Panc1 (cell line): ENCODE results near the gene TM7SF3. TPM values are rescaled to one million over a fixed set of nuclear protein-coding genes. Genes with fewer than 3 reads are reported as not detected.

Experiments used
- ATAC-seq: fragments of 200-7000 bp; cut with Tn5 transposase; 2 replicates; pipeline ENCODE4 v1.9.1; 2020; ENCODE audit warnings: mild to moderate bottlenecking, moderate library complexity
- BruUV-seq: library from RNA; stranded (reverse); fragments of 400-500 nt; replicated peaks from 2 replicates; lab custom pipeline; 2021; lab: Mats Ljungman, UMichigan
- CTCF ChIA-PET: fragments of 300-600 bp; sonication (Branson Sonifier 250); formaldehyde crosslinking; loops from one replicate; lab custom pipeline; 2022; ENCODE audit warnings: antibody characterized with exemption; lab: Charles Lee
- POLR2A ChIA-PET: fragments of 300-600 bp; sonication (Branson Sonifier 250); formaldehyde crosslinking; loops from one replicate; lab custom pipeline; 2022; ENCODE audit warnings: antibody characterized with exemption; lab: Charles Lee
- DNase-seq: peaks from one replicate; pipeline ENCODE4 v3.0.0-alpha.2; 2010; ENCODE audit warnings: low read depth, low spot score
- H3K27ac ChIP-seq: 2 replicates; pipeline ENCODE4 v1.5.1; 2011; ENCODE audit warnings: mild to moderate bottlenecking, low read length, inconsistent platforms
- H3K27me3 ChIP-seq: fragments of 200-500 bp; sonication (Bioruptor generic); 2 replicates; pipeline ENCODE4 v1.6.0; 2014; ENCODE audit warnings: low read length, inconsistent platforms; ENCODE audit not compliant: control insufficient read depth, insufficient read depth
- H3K36me3 ChIP-seq: fragments of 200-500 bp; sonication (Bioruptor generic); 2 replicates; pipeline ENCODE4 v1.5.1; 2014; ENCODE audit warnings: inconsistent platforms, mild to moderate bottlenecking, low read length, moderate library complexity; ENCODE audit not compliant: control insufficient read depth, insufficient read depth
- H3K4me1 ChIP-seq: 2 replicates; pipeline ENCODE4 v1.5.1; 2011; ENCODE audit warnings: inconsistent platforms, mild to moderate bottlenecking, low read length, moderate library complexity; ENCODE audit not compliant: control insufficient read depth, insufficient read depth
- H3K4me3 ChIP-seq, 2 experiments: 2 replicates each; pipeline ENCODE4 v1.5.1; 2011 to 2012; ENCODE audit warnings: low read depth in 2 of 2, low read length in 2 of 2, mild to moderate bottlenecking in 2 of 2, inconsistent platforms in 1 of 2, moderate library complexity in 1 of 2
- H3K9me3 ChIP-seq: fragments of 200-500 bp; sonication (Bioruptor generic); 2 replicates; pipeline ENCODE4 v1.5.1; 2014; ENCODE audit warnings: low read depth, mild to moderate bottlenecking, inconsistent platforms, low read length, moderate library complexity; ENCODE audit not compliant: control insufficient read depth, insufficient read depth
- CTCF ChIP-seq: fragments of 450-650 bp; IDR thresholded peaks from 2 replicates; pipeline ENCODE4 v1.5.1; 2017; ENCODE audit warnings: mild to moderate bottlenecking
- POLR2AphosphoS5 ChIP-seq: IDR thresholded peaks from 2 replicates; pipeline ENCODE4 v1.6.1; 2012; ENCODE audit warnings: mild to moderate bottlenecking, low read depth, low read length, moderate library complexity
- REST ChIP-seq, 2 experiments: IDR thresholded peaks; 2 replicates each; pipeline ENCODE4 v1.6.1; 2011 to 2012; ENCODE audit warnings: low read depth in 2 of 2, control low read depth in 1 of 2, low read length in 1 of 2, mild to moderate bottlenecking in 1 of 2, moderate library complexity in 1 of 2; ENCODE audit not compliant: insufficient read depth in 1 of 2
- SIN3A ChIP-seq: IDR thresholded peaks from 2 replicates; pipeline ENCODE4 v1.6.1; 2012; ENCODE audit warnings: low read depth, mild to moderate bottlenecking, low read length, moderate library complexity, borderline replicate concordance; ENCODE audit not compliant: insufficient read depth
- TCF7L2 ChIP-seq: IDR thresholded peaks from 2 replicates; pipeline ENCODE4 v1.6.1; 2011; ENCODE audit warnings: mild to moderate bottlenecking, low read depth, low read length, inconsistent platforms
- in situ Hi-C: cut with HindIII; loops from 2 replicates; pipeline ENCODE4 v1.10.0; 2016; ENCODE audit warnings: low sequenced_read_pairs, low pct_unique_long_range_greater_than_20kb
- intact Hi-C: fragments of 100-400 bp; cut with micrococcal nuclease; formaldehyde crosslinking; loops from one replicate; pipeline ENCODE4 v1.10.0; 2022; ENCODE audit not compliant: unreplicated experiment
- total RNA-seq: library from RNA; stranded (reverse); gene quantifications from one replicate; pipeline ENCODE4 v1.2.1, GENCODE V29; 2021; ENCODE audit not compliant: unreplicated experiment

Gene TM7SF3
- total RNA-seq, 1 experiment from 2014 or later: 59.8 TPM

GRCh38 chr12:26954027-26954426 is 60.2 kb downstream of the TM7SF3 start:
- H3K9me3 ChIP-seq: no peaks in the 10 kb centered on the region
- in situ Hi-C loops (no loop called here), intact Hi-C loops (no loop called here)
- ChIA-PET CTCF (no interaction called here), POLR2A (no interaction called here)
- BruUV-seq: no TSS peak
- TF ChIP-seq CTCF (no peak), SIN3A (no peak), TCF7L2 (no peak), REST (IDR thresholded peaks at IDR 0.05; ENCODE audit: insufficient read depth in 1 of 2, low read depth in 2 of 2, low read length in 1 of 2) (no peak), POLR2AphosphoS5 (no peak)
- no peaks in the 10 kb centered on the region for H3K27me3 ChIP-seq
- ATAC-seq (no peak), DNase-seq (no peak)
- peaks cover 23% of the 10 kb centered on the region for H3K36me3 ChIP-seq
- no peaks in the 10 kb centered on the region for H3K4me1 ChIP-seq
- no peak overlapping the region for H3K27ac ChIP-seq
- H3K4me3 ChIP-seq: no peak overlapping the region

- Histone ChIP-seq H3K9me3 (no peaks in the 10 kb centered on the region), H3K4me1 (no peaks in the 10 kb centered on the region), H3K4me3 (no peak overlapping the region), H3K27ac (no peak overlapping the region), H3K36me3 (peaks cover 20% of the 10 kb centered on the region; the same call in 1 of the 2 replicates), H3K27me3 (no peaks in the 10 kb centered on the region)
- in situ Hi-C loops (no loop called here), intact Hi-C loops (no loop called here)
- ATAC-seq (no peak), DNase-seq (no peak)
- no TSS peak for BruUV-seq
- CTCF ChIA-PET: interaction anchor here (0.6 kb wide), 1 partner anchor 795 kb away, joined by 6 read pairs; no protein-coding TSS in a partner anchor
- POLR2A ChIA-PET: interaction anchor here (0.6 to 0.7 kb wide), 2 partner anchors 11 to 370 kb away, joined by 4 to 14 read pairs; no protein-coding TSS in a partner anchor
- TF ChIP-seq TCF7L2 (no peak), REST (IDR thresholded peaks at IDR 0.05; ENCODE audit: insufficient read depth in 1 of 2, low read depth in 2 of 2, low read length in 1 of 2) (no peak), CTCF (no peak), POLR2AphosphoS5 (no peak), SIN3A (no peak)
Observed at GRCh38 chr12:26953447-26953846, 60.7 kb downstream of the TM7SF3 start.
